Tibial nerve (tissue), 4 donors: ENCODE data around the gene TENT4A.

Experiments used
- EP300 ChIP-seq, 2 donors: sonication (generic); formaldehyde crosslinking; IDR thresholded peaks; one replicate each; pipeline ENCODE4 v1.6.1; 2017; ENCODE audit warnings: antibody characterized with exemption in 2 of 2, mild to moderate bottlenecking in 1 of 2
- POLR2A ChIP-seq, 2 donors: fragments of 450-650 bp; IDR thresholded peaks; one replicate each; pipeline ENCODE4 v1.6.1; 2017; ENCODE audit warnings: antibody characterized with exemption in 2 of 2, mild to moderate bottlenecking in 2 of 2, moderate library complexity in 2 of 2
- TF ChIP-seq, protein P1 (sequence below), 5 experiments: fragments of 200-600 bp in 3 of 5; fragments of 450-650 bp in 2 of 5; sonication (generic) in 3 of 5; IDR thresholded peaks; one replicate each; pipeline ENCODE4 v1.5.1; 2016 to 2019; ENCODE audit warnings: antibody characterized with exemption in 5 of 5, mild to moderate bottlenecking in 3 of 5, moderate library complexity in 2 of 5

DNA sequence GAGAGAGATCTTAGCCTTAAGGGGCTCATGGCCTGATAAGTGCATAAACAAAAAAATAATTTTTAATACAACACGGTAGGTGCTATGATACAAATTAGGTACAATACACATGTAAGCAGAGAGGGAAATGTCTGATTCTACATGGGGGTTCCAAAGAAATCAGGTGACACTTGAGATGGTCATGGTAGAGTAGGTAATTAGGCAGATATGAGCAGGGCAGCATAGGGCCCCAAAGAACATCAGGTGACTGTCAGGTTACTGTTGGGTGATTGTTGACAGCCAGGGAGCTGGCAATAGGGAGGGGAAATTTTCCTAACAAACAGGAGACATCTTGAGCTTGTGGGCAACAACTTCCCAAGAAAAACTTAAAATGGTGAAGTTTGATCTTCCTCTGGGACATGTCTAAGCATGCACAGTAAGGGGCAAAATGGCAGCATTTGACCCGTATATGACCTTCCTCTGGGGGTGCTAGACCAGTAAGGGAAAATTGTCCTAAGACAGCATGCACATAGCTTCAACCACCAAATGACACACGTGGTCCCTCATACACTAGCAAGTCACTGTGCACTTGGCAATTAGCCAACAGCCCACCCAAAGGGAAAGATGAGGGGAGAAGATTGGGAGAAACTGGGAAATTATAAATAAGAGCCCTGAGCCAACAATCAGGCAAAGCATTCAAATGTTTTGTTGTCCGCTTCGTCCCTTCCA, 37.3 kb upstream of the TENT4A start:
- TF ChIP-seq POLR2A (IDR thresholded peaks at IDR 0.05) (no peak), EP300 (IDR thresholded peaks at IDR 0.05) (no peak)
- TF ChIP-seq, protein P1, sequence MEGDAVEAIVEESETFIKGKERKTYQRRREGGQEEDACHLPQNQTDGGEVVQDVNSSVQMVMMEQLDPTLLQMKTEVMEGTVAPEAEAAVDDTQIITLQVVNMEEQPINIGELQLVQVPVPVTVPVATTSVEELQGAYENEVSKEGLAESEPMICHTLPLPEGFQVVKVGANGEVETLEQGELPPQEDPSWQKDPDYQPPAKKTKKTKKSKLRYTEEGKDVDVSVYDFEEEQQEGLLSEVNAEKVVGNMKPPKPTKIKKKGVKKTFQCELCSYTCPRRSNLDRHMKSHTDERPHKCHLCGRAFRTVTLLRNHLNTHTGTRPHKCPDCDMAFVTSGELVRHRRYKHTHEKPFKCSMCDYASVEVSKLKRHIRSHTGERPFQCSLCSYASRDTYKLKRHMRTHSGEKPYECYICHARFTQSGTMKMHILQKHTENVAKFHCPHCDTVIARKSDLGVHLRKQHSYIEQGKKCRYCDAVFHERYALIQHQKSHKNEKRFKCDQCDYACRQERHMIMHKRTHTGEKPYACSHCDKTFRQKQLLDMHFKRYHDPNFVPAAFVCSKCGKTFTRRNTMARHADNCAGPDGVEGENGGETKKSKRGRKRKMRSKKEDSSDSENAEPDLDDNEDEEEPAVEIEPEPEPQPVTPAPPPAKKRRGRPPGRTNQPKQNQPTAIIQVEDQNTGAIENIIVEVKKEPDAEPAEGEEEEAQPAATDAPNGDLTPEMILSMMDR (IDR thresholded peaks at IDR 0.05): no peak
